ENCODE data around the gene RESF1. TPM values are rescaled to one million over a fixed set of nuclear protein-coding genes. Genes with fewer than 3 reads are reported as not detected.

Gene RESF1
- total RNA-seq, 1 experiment from 2014 or later: 38.3 TPM

GRCh38 chr12:31961137-31961536 is 1.9 kb downstream of the RESF1 start:
- DNase-seq (ENCODE audit: low spot score): no peak

- DNase-seq (ENCODE audit: low spot score): no peak
These were observed 2.9 kb downstream of the RESF1 start for GRCh38 chr12:31962076-31962475.

GRCh38 chr12:31964280-31964679 is 5.1 kb downstream of the RESF1 start:
- DNase-seq (ENCODE audit: low spot score): no peak

- DNase-seq (ENCODE audit: low spot score): no peak
These were observed 5.9 kb downstream of the RESF1 start for GRCh38 chr12:31965090-31965489.

- DNase-seq (ENCODE audit: low spot score): no peak
These were observed 7.5 kb downstream of the RESF1 start for GRCh38 chr12:31966558-31967205.

- no peak for DNase-seq (ENCODE audit: low spot score)
These were observed 8.3 kb downstream of the RESF1 start for GRCh38 chr12:31967539-31967938.

GRCh38 chr12:31970199-31970598 is 11.0 kb downstream of the RESF1 start:
- DNase-seq (ENCODE audit: low spot score): no peak

GRCh38 chr12:31973818-31974217 is 14.6 kb downstream of the RESF1 start:
- no peak for DNase-seq (ENCODE audit: low spot score)

- DNase-seq (ENCODE audit: low spot score): no peak
These were observed 15.5 kb downstream of the RESF1 start for GRCh38 chr12:31974673-31975072.

GRCh38 chr12:31984806-31985591 is 25.8 kb downstream of the RESF1 start:
- no peak for DNase-seq (ENCODE audit: low spot score)

- no peak for DNase-seq (ENCODE audit: low spot score)
These were observed 26.6 kb downstream of the RESF1 start for GRCh38 chr12:31985832-31986231.

GRCh38 chr12:31989571-31990362 is 30.6 kb downstream of the RESF1 start:
- DNase-seq (ENCODE audit: low spot score): no peak

- no peak for DNase-seq (ENCODE audit: low spot score)
These were observed 31.9 kb downstream of the RESF1 start for GRCh38 chr12:31991146-31991545.

GRCh38 chr12:31991815-31992214 is 32.6 kb downstream of the RESF1 start:
- no peak for DNase-seq (ENCODE audit: low spot score)

GRCh38 chr12:31999692-32000091 is 40.5 kb downstream of the RESF1 start:
- DNase-seq (ENCODE audit: low spot score): no peak

GRCh38 chr12:32000373-32001005 is 41.3 kb downstream of the RESF1 start:
- DNase-seq (ENCODE audit: low spot score): no peak

GRCh38 chr12:32002848-32003493 is 43.8 kb downstream of the RESF1 start:
- DNase-seq (ENCODE audit: low spot score): no peak

GRCh38 chr12:32003654-32004053 is 44.4 kb downstream of the RESF1 start:
- no peak for DNase-seq (ENCODE audit: low spot score)

GRCh38 chr12:32005496-32006125 is 46.4 kb downstream of the RESF1 start:
- no peak for DNase-seq (ENCODE audit: low spot score)

All from A172 (cell line).